GM19193 (cell line): ENCODE measurements around the gene PYGB.

Experiments
- POLR2A ChIP-seq: IDR thresholded peaks from 4 replicates; pipeline ENCODE4 v1.6.1; 2011; ENCODE audit not compliant: insufficient read depth, insufficient read length; ENCODE audit errors: extremely low read depth

The PYGB gene

GRCh38 chr20:25259358-25259757 lies 11.5 kb downstream of the PYGB start:
- TF ChIP-seq POLR2A: no peak

- no peak for TF ChIP-seq POLR2A
Observed at GRCh38 chr20:25259788-25260254, 11.9 kb downstream of the PYGB start.

GRCh38 chr20:25269057-25269832 lies 21.4 kb downstream of the PYGB start:
- TF ChIP-seq POLR2A: no peak

GRCh38 chr20:25269833-25270170 lies 21.9 kb downstream of the PYGB start:
- TF ChIP-seq POLR2A: no peak

GRCh38 chr20:25270829-25271251 lies 23.0 kb downstream of the PYGB start:
- TF ChIP-seq POLR2A: no peak

- TF ChIP-seq POLR2A: no peak
Observed at GRCh38 chr20:25271486-25272222, 23.8 kb downstream of the PYGB start.

- TF ChIP-seq POLR2A: no peak
Observed at GRCh38 chr20:25272223-25273000, 24.5 kb downstream of the PYGB start.

GRCh38 chr20:25273046-25273445 lies 25.2 kb downstream of the PYGB start:
- TF ChIP-seq POLR2A: no peak

- no peak for TF ChIP-seq POLR2A
Observed at GRCh38 chr20:25273541-25274358, 25.9 kb downstream of the PYGB start.

GRCh38 chr20:25274481-25274880 lies 26.6 kb downstream of the PYGB start:
- TF ChIP-seq POLR2A: no peak

GRCh38 chr20:25274891-25275812 lies 27.3 kb downstream of the PYGB start:
- TF ChIP-seq POLR2A: no peak

- TF ChIP-seq POLR2A: no peak
Observed at GRCh38 chr20:25275813-25276532, 28.1 kb downstream of the PYGB start.

- TF ChIP-seq POLR2A: no peak
Observed at GRCh38 chr20:25276533-25277050, 28.7 kb downstream of the PYGB start.
